ENCODE measurements around the gene TRAF3IP1.

DNA sequence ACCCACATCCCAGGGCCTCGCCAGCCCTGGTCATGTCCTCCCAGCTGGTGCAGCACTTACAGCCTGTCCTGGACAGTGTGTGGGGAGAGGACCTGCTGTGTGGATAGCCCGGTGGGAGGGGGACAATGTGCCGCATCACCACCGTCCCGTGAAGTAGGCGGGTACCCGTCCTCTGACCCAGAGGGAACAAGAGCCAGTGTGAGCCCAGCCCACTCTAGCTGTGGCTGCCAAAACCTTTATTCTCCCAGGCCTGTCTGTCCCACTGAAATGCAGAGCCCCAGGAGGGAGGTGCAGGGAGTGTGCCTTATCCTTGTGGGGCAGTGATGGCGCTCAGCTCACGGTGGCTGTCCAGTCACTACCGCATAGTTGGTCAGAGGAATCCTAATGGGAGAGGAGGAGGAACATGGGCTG is 1.7 kb downstream of the TRAF3IP1 start:
- TF ChIP-seq, protein P1, sequence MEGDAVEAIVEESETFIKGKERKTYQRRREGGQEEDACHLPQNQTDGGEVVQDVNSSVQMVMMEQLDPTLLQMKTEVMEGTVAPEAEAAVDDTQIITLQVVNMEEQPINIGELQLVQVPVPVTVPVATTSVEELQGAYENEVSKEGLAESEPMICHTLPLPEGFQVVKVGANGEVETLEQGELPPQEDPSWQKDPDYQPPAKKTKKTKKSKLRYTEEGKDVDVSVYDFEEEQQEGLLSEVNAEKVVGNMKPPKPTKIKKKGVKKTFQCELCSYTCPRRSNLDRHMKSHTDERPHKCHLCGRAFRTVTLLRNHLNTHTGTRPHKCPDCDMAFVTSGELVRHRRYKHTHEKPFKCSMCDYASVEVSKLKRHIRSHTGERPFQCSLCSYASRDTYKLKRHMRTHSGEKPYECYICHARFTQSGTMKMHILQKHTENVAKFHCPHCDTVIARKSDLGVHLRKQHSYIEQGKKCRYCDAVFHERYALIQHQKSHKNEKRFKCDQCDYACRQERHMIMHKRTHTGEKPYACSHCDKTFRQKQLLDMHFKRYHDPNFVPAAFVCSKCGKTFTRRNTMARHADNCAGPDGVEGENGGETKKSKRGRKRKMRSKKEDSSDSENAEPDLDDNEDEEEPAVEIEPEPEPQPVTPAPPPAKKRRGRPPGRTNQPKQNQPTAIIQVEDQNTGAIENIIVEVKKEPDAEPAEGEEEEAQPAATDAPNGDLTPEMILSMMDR (IDR thresholded peaks at IDR 0.05; ENCODE audit: poor library complexity, severe bottlenecking), result no peak
- TF ChIP-seq POLR2AphosphoS5 (IDR thresholded peaks at IDR 0.05) (no peak), EZH2 (IDR thresholded peaks at IDR 0.05; ENCODE audit: borderline replicate concordance, insufficient read depth, low read length, poor library complexity, severe bottlenecking) (no peak), RAD21 (conservative IDR thresholded peaks at IDR 0.05) (no peak)

All from neural cell (in vitro differentiated cells).